ENCODE results near the gene MPP4. TPM values are rescaled to one million over a fixed set of nuclear protein-coding genes. Genes with fewer than 3 reads are reported as not detected.

Gene MPP4
- total RNA-seq, 2 donors from 2014 or later, result not detected

DNA sequence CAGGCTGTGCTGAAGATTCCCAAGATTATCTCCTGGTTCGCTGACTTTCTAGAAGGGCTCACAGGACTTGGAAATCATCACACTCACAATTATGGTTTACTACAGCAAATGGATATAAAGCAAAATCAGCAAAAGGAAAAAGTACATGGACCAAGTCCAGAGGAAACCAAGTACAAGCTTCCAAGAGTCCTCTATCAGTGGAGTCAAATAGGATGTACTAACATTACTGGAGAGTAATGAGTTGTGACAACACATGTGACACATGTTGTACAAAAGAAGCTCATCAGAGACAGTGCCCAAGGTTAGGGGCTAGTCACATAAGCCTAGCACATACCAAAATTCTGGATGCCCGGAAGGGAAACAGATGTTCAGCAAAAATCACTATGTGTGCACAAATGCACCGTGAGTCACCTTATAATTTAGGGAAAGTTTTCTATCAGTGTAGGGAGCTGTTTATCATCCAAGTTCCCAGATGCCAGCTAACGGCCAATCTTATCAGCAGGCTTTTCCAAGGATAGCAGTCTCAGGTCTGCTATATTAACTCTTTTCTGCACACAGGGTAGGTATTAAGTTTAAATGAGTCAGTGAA, 64.7 kb downstream of the MPP4 start:
- no peak overlapping the region for H3K27ac Mint-ChIP-seq
- no peak for DNase-seq (ENCODE audit: low spot score)
- ATAC-seq, result no peak

DNA sequence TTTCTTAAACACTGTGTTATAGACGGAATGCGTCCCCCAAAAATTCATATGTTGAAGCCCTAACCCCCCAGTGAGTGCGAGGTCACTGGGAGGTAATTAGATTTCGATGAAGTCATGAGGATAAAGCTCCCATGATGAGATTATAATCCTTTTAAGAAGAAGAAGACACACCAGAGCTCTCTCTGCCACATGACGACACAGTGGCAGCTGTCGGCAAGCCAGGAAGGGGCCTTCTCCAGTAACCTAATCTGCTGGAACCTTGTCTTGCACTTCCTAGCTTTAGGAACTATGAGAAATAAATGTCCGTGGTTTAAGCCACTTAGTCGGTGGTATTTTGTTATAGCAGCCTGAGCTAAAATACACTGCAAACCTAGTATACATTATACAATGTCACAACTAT, 67.4 kb downstream of the MPP4 start:
- Mint-ChIP-seq H3K27ac (no peak overlapping the region), H3K9me3 (no peaks in the 10 kb centered on the region), H3K36me3 (peaks cover 9% of the 10 kb centered on the region), H3K4me3 (no peak overlapping the region), H3K4me1 (ENCODE audit: low read depth in 2 of 2) (peaks cover 0 to 4% of the 10 kb centered on the region in 2 donors), H3K27me3 (no peaks in the 10 kb centered on the region)
- DNase-seq (ENCODE audit: low spot score), result no peak
- ATAC-seq, result no peak

More for the DNA sequence above, 64.7 kb downstream of the MPP4 start:
- Mint-ChIP-seq H3K4me1 (ENCODE audit: low read depth in 2 of 2) (peaks cover 0 to 4% of the 10 kb centered on the region in 2 donors), H3K27me3 (no peaks in the 10 kb centered on the region), H3K36me3 (peaks cover 9% of the 10 kb centered on the region), H3K4me3 (no peak overlapping the region), H3K9me3 (no peaks in the 10 kb centered on the region)

GRCh38 chr2:201630577-201630976, 67.9 kb downstream of the MPP4 start:
- Mint-ChIP-seq H3K27me3 (no peaks in the 10 kb centered on the region), H3K27ac (no peak overlapping the region), H3K4me1 (ENCODE audit: low read depth in 2 of 2) (peaks cover 0 to 4% of the 10 kb centered on the region in 2 donors), H3K9me3 (no peaks in the 10 kb centered on the region), H3K36me3 (peaks cover 9% of the 10 kb centered on the region), H3K4me3 (no peak overlapping the region)
- no peak for ATAC-seq
- no peak for DNase-seq (ENCODE audit: low spot score)

- Mint-ChIP-seq H3K36me3 (peaks cover 4% of the 10 kb centered on the region), H3K4me1 (ENCODE audit: low read depth in 2 of 2) (peaks cover 0 to 4% of the 10 kb centered on the region in 2 donors), H3K27ac (no peak overlapping the region), H3K4me3 (no peak overlapping the region), H3K9me3 (no peaks in the 10 kb centered on the region), H3K27me3 (no peaks in the 10 kb centered on the region)
- DNase-seq (ENCODE audit: low spot score), result no peak
- ATAC-seq, result no peak
Measured at GRCh38 chr2:201628545-201628944, 69.9 kb downstream of the MPP4 start.

DNA sequence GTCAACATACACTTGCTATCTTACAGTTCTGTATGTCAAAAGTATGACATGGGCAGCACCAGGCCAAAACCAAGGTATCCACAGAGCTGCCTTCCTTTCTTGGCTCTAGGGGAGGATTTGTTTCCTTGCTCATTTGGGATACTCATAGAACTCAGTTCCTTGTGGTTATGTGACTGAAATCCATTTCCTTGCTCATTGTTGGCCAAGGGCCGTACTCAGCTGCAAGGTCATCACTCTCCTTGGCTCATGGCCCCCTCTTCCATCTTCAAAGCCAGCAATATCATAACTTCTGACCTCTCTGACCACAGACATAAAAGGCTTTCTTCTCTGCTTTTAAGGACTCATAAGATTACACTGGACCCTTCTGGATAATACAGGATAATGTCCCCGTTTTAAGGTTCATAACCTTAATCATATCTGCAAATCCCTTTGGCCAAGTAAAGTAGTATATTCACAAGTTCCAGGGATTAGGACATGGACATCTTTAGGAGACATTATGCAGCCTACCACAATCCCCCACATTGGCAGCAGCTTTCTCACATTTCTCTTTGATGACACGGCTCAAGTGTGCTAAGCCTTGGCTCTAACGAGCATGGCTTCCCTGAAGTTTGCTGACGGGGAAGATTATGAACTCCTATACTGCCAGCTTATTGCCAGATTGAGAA, 76.0 kb downstream of the MPP4 start:
- Mint-ChIP-seq H3K9me3 (no peaks in the 10 kb centered on the region), H3K4me3 (no peak overlapping the region), H3K4me1 (ENCODE audit: low read depth in 2 of 2) (no peaks in the 10 kb centered on the region), H3K27me3 (no peaks in the 10 kb centered on the region), H3K27ac (no peak overlapping the region), H3K36me3 (no peaks in the 10 kb centered on the region)
- no peak for ATAC-seq
- DNase-seq (ENCODE audit: low spot score), result no peak

- no peaks in the 10 kb centered on the region for H3K36me3 Mint-ChIP-seq
- no peak overlapping the region for H3K4me3 Mint-ChIP-seq
- H3K9me3 Mint-ChIP-seq, result no peaks in the 10 kb centered on the region
- DNase-seq (ENCODE audit: low spot score), result no peak
- ATAC-seq, result no peak
- peaks cover 0 to 2% of the 10 kb centered on the region in 2 donors for H3K27me3 Mint-ChIP-seq
- no peaks in the 10 kb centered on the region for H3K4me1 Mint-ChIP-seq (ENCODE audit: low read depth in 2 of 2)
- no peak overlapping the region for H3K27ac Mint-ChIP-seq
Measured at GRCh38 chr2:201621293-201621999, 77.0 kb downstream of the MPP4 start.

DNA sequence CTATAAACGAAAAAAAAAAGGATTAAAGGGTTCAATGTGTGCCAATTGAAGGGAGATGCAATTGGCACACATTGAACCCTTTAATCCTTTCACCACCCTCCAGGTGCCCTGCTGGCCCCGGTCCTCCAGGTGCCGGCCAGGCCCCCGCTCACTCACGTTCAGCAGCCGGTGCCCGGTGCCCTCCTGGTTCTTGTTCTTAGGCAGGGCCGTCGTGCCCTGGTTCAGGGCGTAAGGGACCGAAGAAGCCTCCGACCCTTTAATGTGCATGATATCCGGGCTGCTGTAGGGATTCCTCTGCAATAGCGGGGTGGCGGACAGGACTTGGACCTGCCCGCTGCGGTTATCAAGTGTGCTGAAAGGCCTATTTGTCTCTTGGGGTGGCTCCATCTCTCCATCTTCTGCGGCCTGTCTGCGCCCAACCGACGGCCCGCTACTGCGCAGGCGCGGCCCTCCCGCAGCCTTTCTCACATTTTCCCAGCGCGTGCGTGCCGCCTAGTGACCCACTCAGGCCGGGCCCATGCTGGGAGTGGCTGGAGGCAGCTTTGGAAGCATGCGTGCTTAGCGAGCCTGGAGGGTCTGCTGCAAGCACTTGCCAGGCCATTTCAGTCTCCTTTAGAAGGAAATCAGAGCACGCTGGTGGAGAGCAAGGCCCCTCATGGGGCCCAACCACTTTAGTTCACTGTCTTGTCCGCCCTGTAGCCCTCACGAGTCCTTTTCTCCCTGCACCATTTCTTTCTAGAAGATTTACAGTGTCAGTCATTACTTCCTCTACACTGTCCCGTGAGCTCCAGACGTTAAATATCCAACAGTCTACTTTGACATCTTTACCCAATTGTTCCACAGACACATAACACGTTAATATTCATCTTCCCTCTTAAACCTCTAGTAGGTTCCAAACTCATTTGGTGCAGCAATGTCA, 79.4 kb downstream of the MPP4 start:
- Mint-ChIP-seq H3K4me3 (no peak overlapping the region), H3K27ac (no peak overlapping the region), H3K9me3 (no peaks in the 10 kb centered on the region), H3K27me3 (peaks cover 8 to 11% of the 10 kb centered on the region in 2 donors), H3K4me1 (ENCODE audit: low read depth in 2 of 2) (no peaks in the 10 kb centered on the region), H3K36me3 (no peaks in the 10 kb centered on the region)
- ATAC-seq (peak in 1 of 2 donors; percentile 43), DNase-seq (ENCODE audit: low spot score) (no peak)

DNA sequence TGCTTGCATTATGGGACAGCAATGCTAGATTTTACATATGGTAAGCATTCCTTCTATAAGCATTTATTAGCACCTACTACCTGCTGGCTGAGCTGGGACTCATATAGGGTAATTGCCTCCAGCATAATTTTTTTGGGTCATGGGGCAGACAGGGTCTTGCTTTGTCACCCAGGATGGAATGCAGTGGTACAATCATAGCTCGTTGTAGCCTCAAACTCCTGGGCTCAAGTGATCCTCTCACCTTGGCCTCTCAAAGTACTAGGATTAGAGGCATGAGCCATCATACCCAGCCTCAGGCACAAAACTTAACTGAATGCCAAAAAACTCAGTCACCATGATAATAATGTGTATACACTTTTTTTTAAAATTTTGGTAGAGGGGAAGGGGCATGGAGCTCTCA, 90.4 kb downstream of the MPP4 start:
- ATAC-seq (no peak), DNase-seq (ENCODE audit: low spot score) (no peak)
- H3K4me3 Mint-ChIP-seq, result no peak overlapping the region
- H3K27ac Mint-ChIP-seq, result no peak overlapping the region
- no peaks in the 10 kb centered on the region for H3K4me1 Mint-ChIP-seq (ENCODE audit: low read depth in 2 of 2)
- H3K27me3 Mint-ChIP-seq, result peaks cover 8 to 36% of the 10 kb centered on the region in 2 donors
- no peaks in the 10 kb centered on the region for H3K9me3 Mint-ChIP-seq
- H3K36me3 Mint-ChIP-seq, result peaks cover 7% of the 10 kb centered on the region

GRCh38 chr2:201607568-201607967, 90.9 kb downstream of the MPP4 start:
- Mint-ChIP-seq H3K36me3 (peaks cover 7% of the 10 kb centered on the region), H3K9me3 (no peaks in the 10 kb centered on the region), H3K27ac (no peak overlapping the region), H3K4me1 (ENCODE audit: low read depth in 2 of 2) (no peaks in the 10 kb centered on the region), H3K4me3 (no peak overlapping the region), H3K27me3 (peaks cover 8 to 36% of the 10 kb centered on the region in 2 donors)
- no peak for ATAC-seq
- DNase-seq (ENCODE audit: low spot score), result no peak

DNA sequence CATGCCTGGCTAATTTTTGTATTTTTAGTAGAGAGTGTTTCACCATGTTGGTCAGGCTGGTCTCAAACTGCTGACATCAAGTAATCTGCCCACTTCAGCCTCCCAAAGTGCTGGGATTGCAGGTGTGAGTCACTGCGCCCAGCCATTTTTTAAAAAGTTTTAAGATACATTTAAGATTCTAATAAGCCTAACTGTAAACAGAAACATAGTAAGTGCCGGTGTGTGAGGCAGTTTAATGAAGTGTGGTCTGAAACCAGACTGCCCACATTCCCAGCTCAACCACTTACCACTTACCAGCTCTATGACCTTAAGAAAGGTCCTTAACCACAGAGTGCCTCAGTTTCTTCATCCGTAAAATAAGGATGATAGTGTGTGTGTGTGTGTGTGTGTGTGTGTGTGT, 97.5 kb downstream of the MPP4 start:
- Mint-ChIP-seq H3K27ac (no peak overlapping the region), H3K9me3 (peaks cover 8% of the 10 kb centered on the region), H3K27me3 (peaks cover 26 to 30% of the 10 kb centered on the region in 2 donors), H3K4me3 (no peak overlapping the region), H3K36me3 (peaks cover 4% of the 10 kb centered on the region), H3K4me1 (ENCODE audit: low read depth in 2 of 2) (no peaks in the 10 kb centered on the region)
- DNase-seq (ENCODE audit: low spot score) (no peak), ATAC-seq (no peak)

- ATAC-seq, result no peak
- Mint-ChIP-seq H3K4me1 (ENCODE audit: low read depth in 2 of 2) (no peaks in the 10 kb centered on the region), H3K4me3 (no peak overlapping the region), H3K36me3 (peaks cover 5% of the 10 kb centered on the region), H3K27ac (no peak overlapping the region), H3K27me3 (peaks cover 8 to 18% of the 10 kb centered on the region in 2 donors), H3K9me3 (peaks cover 9% of the 10 kb centered on the region)
- DNase-seq (ENCODE audit: low spot score), result no peak
Measured at GRCh38 chr2:201597397-201597796, 101.0 kb downstream of the MPP4 start.
